Muscle of arm (tissue), 12 donors: ENCODE data around the gene ARHGAP9. TPM values are rescaled to one million over a fixed set of nuclear protein-coding genes. Genes with fewer than 3 reads are reported as not detected.
"Not testable (repeated sequence)": the region's sequence is repeated elsewhere in the genome, so short reads cannot be mapped to it uniquely, and the experiment has no call there.

Experiments
- DNase-seq: peaks from one replicate; pipeline ENCODE4 v3.0.0-alpha.2; 2013
- polyA plus RNA-seq, 12 donors: library from polyadenylated mRNA; unstranded; fragments of 120-200 nt; gene quantifications; one replicate each; pipeline ENCODE4 v1.2.1, GENCODE V29; 2013; ENCODE audit not compliant: insufficient read length in 12 of 12

Gene ARHGAP9
- polyA plus RNA-seq, 12 donors, result 3.4 to 18.7 (median 5.6) TPM; not detected in 1

- DNase-seq, result no peak
Measured at GRCh38 chr12:57459750-57460467, 19.8 kb downstream of the ARHGAP9 start, which contains the start of gene GLI1. GLI1 (plus strand) TSS chr12:57459785; CDS start chr12:57463692, 3,907 bp downstream.

- DNase-seq, result peak; percentile 98
Measured at GRCh38 chr12:57459055-57459749, 20.5 kb downstream of the ARHGAP9 start.

- DNase-seq, result no peak
Measured at GRCh38 chr12:57458665-57459054, 21.0 kb downstream of the ARHGAP9 start.

GRCh38 chr12:57456737-57457490 is 22.8 kb downstream of the ARHGAP9 start:
- no peak for DNase-seq

GRCh38 chr12:57456145-57456700 is 23.4 kb downstream of the ARHGAP9 start:
- no peak for DNase-seq

GRCh38 chr12:57455374-57456144 is 24.1 kb downstream of the ARHGAP9 start:
- DNase-seq, result no peak

- DNase-seq, result no peak
Measured at GRCh38 chr12:57454566-57455373, 24.9 kb downstream of the ARHGAP9 start, which contains the start of gene INHBE. INHBE (plus strand) TSS chr12:57455307; CDS start chr12:57455537, 230 bp downstream.

- DNase-seq, result no peak
Measured at GRCh38 chr12:57454213-57454565, 25.5 kb downstream of the ARHGAP9 start.

GRCh38 chr12:57452937-57453509 is 26.6 kb downstream of the ARHGAP9 start:
- peak; percentile 71 for DNase-seq

GRCh38 chr12:57452181-57452936 is 27.3 kb downstream of the ARHGAP9 start:
- no peak for DNase-seq

GRCh38 chr12:57451233-57451778 is 28.4 kb downstream of the ARHGAP9 start:
- no peak for DNase-seq

- DNase-seq, result no peak
Measured at GRCh38 chr12:57450057-57450456, 29.6 kb downstream of the ARHGAP9 start.

- no peak for DNase-seq
Measured at GRCh38 chr12:57449375-57449774, 30.3 kb downstream of the ARHGAP9 start.

GRCh38 chr12:57448669-57449068 is 31.0 kb downstream of the ARHGAP9 start:
- DNase-seq, result no peak

- no peak for DNase-seq
Measured at GRCh38 chr12:57446292-57446960, 33.2 kb downstream of the ARHGAP9 start.

GRCh38 chr12:57444744-57445143 is 34.9 kb downstream of the ARHGAP9 start:
- no peak for DNase-seq

GRCh38 chr12:57444337-57444736 is 35.3 kb downstream of the ARHGAP9 start:
- not testable (repeated sequence) for DNase-seq

GRCh38 chr12:57441846-57442427 is 37.7 kb downstream of the ARHGAP9 start:
- DNase-seq, result no peak
